Colonic mucosa (tissue), 4 donors: ENCODE results near the gene KMT2C. TPM values are rescaled to one million over a fixed set of nuclear protein-coding genes. Genes with fewer than 3 reads are reported as not detected.
"Not testable (repeated sequence)": the region's sequence is repeated elsewhere in the genome, so short reads cannot be mapped to it uniquely, and the experiment has no call there.

Source experiments
- DNase-seq: peaks from one replicate; pipeline ENCODE4 v3.0.0-alpha.2; 2020
- H3K27ac ChIP-seq: fragments of 200-600 bp; one replicate; pipeline ENCODE4 v1.8.0; 2021
- H3K27me3 ChIP-seq: fragments of 200-600 bp; one replicate; pipeline ENCODE4 v1.8.0; 2021
- H3K36me3 ChIP-seq: fragments of 200-600 bp; one replicate; pipeline ENCODE4 v1.8.0; 2021
- H3K4me1 ChIP-seq: fragments of 200-600 bp; one replicate; pipeline ENCODE4 v1.8.0; 2021; ENCODE audit warnings: mild to moderate bottlenecking
- H3K4me3 ChIP-seq: fragments of 200-600 bp; one replicate; pipeline ENCODE4 v1.8.0; 2021
- H3K9ac ChIP-seq, 2 donors: one replicate each; pipeline ENCODE4 v1.7.0; 2013; ENCODE audit warnings: control low read depth in 2 of 2, low read depth in 2 of 2, low read length in 2 of 2
- H3K9me3 ChIP-seq: fragments of 200-600 bp; one replicate; pipeline ENCODE4 v1.8.0; 2021
- CTCF ChIP-seq: fragments of 200-600 bp; IDR thresholded peaks from one replicate; pipeline ENCODE4 v1.8.0; 2022; ENCODE audit warnings: antibody characterized with exemption, mild to moderate bottlenecking
- intact Hi-C: fragments of 100-400 bp; cut with DNase I; formaldehyde crosslinking; loops from one replicate; pipeline ENCODE4 v1.14.1; 2022
- total RNA-seq, 2 donors: library from RNA; stranded (reverse); fragmentation: NEBNext Ultra II Directional in 1 of 2; extraction: Animal tissue kit (Norgen Biotek cat#: 25700) in 1 of 2; gene quantifications; one replicate each; pipeline ENCODE4 v1.2.1, GENCODE V29; 2021
- donor health status: healthy.
- donor health status: DM: no; HTN: no; CAD: no.
- donor health status: DM: no; HTN: no; CAD: no.

Gene KMT2C
- total RNA-seq, 2 donors from 2014 or later: 70.9 to 73.3 TPM

GRCh38 chr7:152402384-152403250 lies 33.2 kb downstream of the KMT2C start:
- Histone ChIP-seq H3K27me3 (no peaks in the 10 kb centered on the region), H3K9me3 (peaks cover 4% of the 10 kb centered on the region), H3K9ac (no peak overlapping the region), H3K4me3 (no peak overlapping the region), H3K4me1 (no peaks in the 10 kb centered on the region), H3K27ac (no peak overlapping the region), H3K36me3 (no peaks in the 10 kb centered on the region)
- DNase-seq: no peak
- no peak for TF ChIP-seq CTCF
- intact Hi-C loops: no loop called here

DNA sequence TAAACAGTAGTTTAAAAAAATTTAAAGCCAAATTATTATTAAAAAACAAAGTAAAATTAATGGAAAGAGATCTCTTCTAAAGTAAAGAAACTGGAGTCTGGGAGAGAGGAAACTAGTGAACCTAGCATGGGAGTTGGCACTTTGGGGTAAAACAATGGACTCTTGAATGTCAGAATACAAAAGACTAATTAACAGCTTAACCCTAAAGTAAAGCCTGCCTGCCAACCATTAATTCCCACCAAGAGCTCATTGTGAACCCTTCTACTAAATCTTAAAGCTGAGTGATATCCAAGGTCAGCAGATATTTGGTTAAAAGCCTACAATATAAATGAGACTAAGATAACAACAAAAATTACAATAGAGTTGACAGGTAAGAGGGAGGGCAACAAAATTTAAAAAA lies 36.5 kb downstream of the KMT2C start:
- Histone ChIP-seq H3K27me3 (no peaks in the 10 kb centered on the region), H3K9ac (no peak overlapping the region), H3K4me1 (no peaks in the 10 kb centered on the region), H3K27ac (no peak overlapping the region), H3K4me3 (no peak overlapping the region), H3K9me3 (no peaks in the 10 kb centered on the region), H3K36me3 (no peaks in the 10 kb centered on the region)
- intact Hi-C loops: no loop called here
- no peak for TF ChIP-seq CTCF
- no peak for DNase-seq

GRCh38 chr7:152395112-152395511 lies 40.7 kb downstream of the KMT2C start:
- no peaks in the 10 kb centered on the region for H3K27me3 ChIP-seq
- H3K36me3 ChIP-seq: no peaks in the 10 kb centered on the region
- intact Hi-C loops: no loop called here
- no peak overlapping the region for H3K27ac ChIP-seq
- TF ChIP-seq CTCF: no peak
- no peak overlapping the region for H3K4me3 ChIP-seq
- no peak overlapping the region for H3K9ac ChIP-seq
- H3K9me3 ChIP-seq: no peaks in the 10 kb centered on the region
- DNase-seq: no peak
- H3K4me1 ChIP-seq: no peaks in the 10 kb centered on the region

DNA sequence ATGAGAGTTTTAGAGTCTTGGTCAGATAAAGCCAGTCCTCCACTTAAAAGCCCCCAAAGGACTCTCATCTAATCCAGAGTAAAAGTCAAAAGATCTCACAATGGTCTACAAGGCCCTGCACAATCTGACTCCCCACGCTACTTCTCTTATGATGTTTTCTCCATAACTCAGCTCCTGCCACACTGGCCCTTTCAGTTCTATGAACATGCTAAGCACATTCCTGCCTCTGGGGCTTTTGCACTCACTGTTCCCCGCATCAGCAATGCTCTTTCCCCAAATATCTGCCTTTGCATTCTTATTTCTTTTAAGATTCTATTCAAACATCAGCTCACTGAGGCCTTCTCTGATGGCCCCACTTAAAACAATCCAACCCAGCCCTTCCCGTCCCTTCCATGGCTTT lies 41.6 kb downstream of the KMT2C start:
- H3K9ac ChIP-seq, H3K4me1 ChIP-seq, intact Hi-C loops, DNase-seq, H3K36me3 ChIP-seq, H3K27me3 ChIP-seq, H3K4me3 ChIP-seq, H3K9me3 ChIP-seq, H3K27ac ChIP-seq: not testable (repeated sequence)
- peak; percentile 20 for TF ChIP-seq CTCF

- no peaks in the 10 kb centered on the region for H3K4me1 ChIP-seq
- H3K9me3 ChIP-seq: no peaks in the 10 kb centered on the region
- H3K36me3 ChIP-seq: no peaks in the 10 kb centered on the region
- no peak overlapping the region for H3K9ac ChIP-seq
- TF ChIP-seq CTCF: no peak
- DNase-seq: no peak
- H3K27me3 ChIP-seq: no peaks in the 10 kb centered on the region
- intact Hi-C loops: no loop called here
- no peak overlapping the region for H3K27ac ChIP-seq
- no peak overlapping the region for H3K4me3 ChIP-seq
These were observed 43.5 kb downstream of the KMT2C start for GRCh38 chr7:152392254-152392653.

- H3K9me3 ChIP-seq, H3K9ac ChIP-seq, DNase-seq, H3K4me3 ChIP-seq, H3K36me3 ChIP-seq, H3K4me1 ChIP-seq, H3K27ac ChIP-seq, H3K27me3 ChIP-seq, intact Hi-C loops: not testable (repeated sequence)
These were observed 49.6 kb downstream of the KMT2C start for GRCh38 chr7:152386136-152386764.

- H3K36me3 ChIP-seq, H3K4me1 ChIP-seq, H3K27ac ChIP-seq, H3K27me3 ChIP-seq, intact Hi-C loops, H3K9ac ChIP-seq, DNase-seq, H3K4me3 ChIP-seq, H3K9me3 ChIP-seq: not testable (repeated sequence)
These were observed 51.3 kb downstream of the KMT2C start for GRCh38 chr7:152384235-152385200.
